ENCODE results near the gene SAMD4A.

DNA sequence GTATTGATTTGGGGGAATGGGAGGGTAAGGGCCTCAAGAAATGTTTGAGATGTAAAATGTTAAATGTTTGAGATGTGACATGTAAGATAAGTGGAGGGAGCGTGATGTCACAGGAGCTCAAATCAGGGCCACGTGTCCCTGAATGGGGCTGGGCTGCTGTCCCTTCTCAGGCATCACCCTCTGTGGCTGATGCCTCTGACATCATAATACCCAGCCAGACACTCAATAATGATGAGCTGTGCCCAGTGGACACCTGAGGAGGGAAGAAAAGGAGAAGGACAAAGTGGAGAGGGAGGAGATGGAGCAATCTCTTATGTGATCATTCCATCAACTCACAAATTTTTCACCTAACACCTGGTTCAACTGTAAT, 120.8 kb downstream of the SAMD4A start:
- TF ChIP-seq, protein P1, sequence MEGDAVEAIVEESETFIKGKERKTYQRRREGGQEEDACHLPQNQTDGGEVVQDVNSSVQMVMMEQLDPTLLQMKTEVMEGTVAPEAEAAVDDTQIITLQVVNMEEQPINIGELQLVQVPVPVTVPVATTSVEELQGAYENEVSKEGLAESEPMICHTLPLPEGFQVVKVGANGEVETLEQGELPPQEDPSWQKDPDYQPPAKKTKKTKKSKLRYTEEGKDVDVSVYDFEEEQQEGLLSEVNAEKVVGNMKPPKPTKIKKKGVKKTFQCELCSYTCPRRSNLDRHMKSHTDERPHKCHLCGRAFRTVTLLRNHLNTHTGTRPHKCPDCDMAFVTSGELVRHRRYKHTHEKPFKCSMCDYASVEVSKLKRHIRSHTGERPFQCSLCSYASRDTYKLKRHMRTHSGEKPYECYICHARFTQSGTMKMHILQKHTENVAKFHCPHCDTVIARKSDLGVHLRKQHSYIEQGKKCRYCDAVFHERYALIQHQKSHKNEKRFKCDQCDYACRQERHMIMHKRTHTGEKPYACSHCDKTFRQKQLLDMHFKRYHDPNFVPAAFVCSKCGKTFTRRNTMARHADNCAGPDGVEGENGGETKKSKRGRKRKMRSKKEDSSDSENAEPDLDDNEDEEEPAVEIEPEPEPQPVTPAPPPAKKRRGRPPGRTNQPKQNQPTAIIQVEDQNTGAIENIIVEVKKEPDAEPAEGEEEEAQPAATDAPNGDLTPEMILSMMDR (conservative IDR thresholded peaks at IDR 0.05): no peak
- TF ChIP-seq ZFX (IDR thresholded peaks at IDR 0.05): no peak

All from C4-2B (cell line).